ENCODE measurements around the gene SNORC. TPM values are rescaled to one million over a fixed set of nuclear protein-coding genes. Genes with fewer than 3 reads are reported as not detected.

SNORC gene
- total and polyA plus RNA-seq, 9 of the 15 experiments (the other 6 are each of a cell fraction or from before 2014, with no cell fraction given): 0.14 to 2.5 (median 0.72) TPM; not detected in 2

- H2AFZ ChIP-seq (ENCODE audit: low read depth, low read length): no peak overlapping the region
- ChIA-PET POLR2A (no interaction called here), CTCF (ENCODE audit: low intra/inter-chr PET ratio) (interaction anchor here (0.9 kb wide), 1 partner anchor 103 kb away, joined by 3 read pairs; no protein-coding TSS in a partner anchor)
- no peak overlapping the region for H3K9ac ChIP-seq (ENCODE audit: insufficient read depth in 1 of 2, low read depth in 2 of 2, low read length in 2 of 2)
- H3K79me2 ChIP-seq (ENCODE audit: control insufficient read depth, insufficient read depth, low read length): peaks cover 5% of the 10 kb centered on the region; the same call in 1 of the 3 replicates
- no peak overlapping the region for H3K4me2 ChIP-seq (ENCODE audit: insufficient read depth, low read length)
- H3K36me3 ChIP-seq (ENCODE audit: control insufficient read depth, insufficient read depth, low read length): peaks cover 88% of the 10 kb centered on the region
- intact Hi-C loops (cut with micrococcal nuclease) (no loop called here), in situ Hi-C loops (cut with MboI) (no loop called here)
- no peaks in the 10 kb centered on the region for H3K27me3 ChIP-seq (ENCODE audit: control insufficient read depth in 2 of 2, insufficient read depth in 2 of 2, low read length in 2 of 2)
- no peak overlapping the region for H3K27ac ChIP-seq (ENCODE audit: extremely low read depth, low read depth, low read length)
- peaks cover 0 to 5% of the 10 kb centered on the region in 2 experiments; a peak in 3 of 5 replicates for H3K4me1 ChIP-seq (replicated peaks in 1 of 2; ENCODE audit: control insufficient read depth in 2 of 2, insufficient read depth in 2 of 2, low read length in 2 of 2)
- H4K20me1 ChIP-seq (replicated peaks; ENCODE audit: control insufficient read depth, insufficient read depth, low read length): no peaks in the 10 kb centered on the region
- no peaks in the 10 kb centered on the region for H3K9me3 ChIP-seq (replicated peaks; ENCODE audit: control insufficient read depth, insufficient read depth, low read depth, low read length)
- H3K9me1 ChIP-seq (ENCODE audit: control insufficient read depth, insufficient read depth, low read length): no peaks in the 10 kb centered on the region
- WGBS (ENCODE audit: insufficient coverage, low coverage, missing lambda C conversion rate): 93% methylated on average over 3 of the region's 3 CpGs
- no peak overlapping the region for H3K4me3 ChIP-seq
- DNase-seq (ENCODE audit: extremely low read depth in 1 of 4, low spot score in 3 of 4) (no peak), ATAC-seq (no peak), FAIRE-seq (no peak)
- TF ChIP-seq CEBPZ (IDR thresholded peaks at IDR 0.05; ENCODE audit: borderline replicate concordance, low read depth, low read length) (no peak), ZNF740 (CRISPR knock-in tag; IDR thresholded peaks at IDR 0.05) (no peak), ZNF740 (tag; IDR thresholded peaks at IDR 0.05) (no peak), ZNF384 (IDR thresholded peaks at IDR 0.05; ENCODE audit: low read depth, low read length) (no peak), ZNF143 (CRISPR knock-in tag; IDR thresholded peaks at IDR 0.05) (no peak), BHLHE40 (IDR thresholded peaks at IDR 0.05; ENCODE audit: low read length) (no peak), OTX1 (CRISPR knock-in tag; IDR thresholded peaks at IDR 0.05) (no peak), RHOXF2B (CRISPR knock-in tag; conservative IDR thresholded peaks at IDR 0.05) (no peak), ARID1B (IDR thresholded peaks at IDR 0.05) (no peak), ZNF140 (CRISPR knock-in tag; IDR thresholded peaks at IDR 0.05) (no peak)
- BruUV-seq (replicated peaks): no TSS peak
Observed at GRCh38 chr2:232843834-232844233, 26.2 kb upstream of the SNORC start.
